ENCODE data around the gene C19orf25. TPM values are rescaled to one million over a fixed set of nuclear protein-coding genes. Genes with fewer than 3 reads are reported as not detected.
A peak's percentile ranks its signal among the peaks of the same experiment; 100 is the strongest.

Gene C19orf25
- total and polyA plus RNA-seq, 9 of the 15 experiments (the other 6 are each of a cell fraction or from before 2014, with no cell fraction given) = 0.79 to 96.0 (median 36.1) TPM

DNA sequence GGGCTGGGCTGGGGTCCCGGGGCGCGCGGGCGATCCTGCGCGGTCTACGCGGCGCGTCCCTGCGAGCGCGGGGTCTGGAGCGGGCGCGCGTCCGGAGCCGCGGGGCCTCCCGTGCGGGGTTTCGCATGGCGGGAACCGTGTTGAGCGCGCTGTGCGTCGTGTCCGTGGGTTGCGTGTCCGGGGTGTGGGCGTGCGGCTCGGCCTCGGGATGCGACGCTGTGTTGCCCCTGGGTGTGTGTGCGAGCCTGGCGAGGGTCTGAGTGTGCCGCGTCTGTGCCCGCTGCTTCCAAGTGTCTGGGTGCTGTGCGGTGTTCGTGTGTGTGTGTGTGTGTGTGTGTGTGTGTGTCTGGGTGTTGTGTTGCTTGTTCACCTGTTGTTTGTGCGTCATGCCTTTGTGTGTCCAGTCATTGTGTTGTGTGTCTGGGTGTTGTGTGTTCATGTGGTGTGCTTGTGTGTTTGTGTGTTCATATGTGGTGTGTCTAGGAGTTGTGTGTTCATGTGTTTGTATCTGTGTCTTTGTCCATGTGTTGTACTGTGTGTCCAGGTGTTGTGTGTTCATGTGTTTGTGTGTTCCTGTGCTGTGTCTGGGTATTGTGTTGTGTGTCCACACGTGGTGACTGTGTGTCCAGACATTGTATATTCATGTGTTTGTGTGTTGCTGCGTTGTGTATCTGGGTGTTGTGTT is 45.4 kb upstream of the C19orf25 start (continued):
- TF ChIP-seq, protein P1, sequence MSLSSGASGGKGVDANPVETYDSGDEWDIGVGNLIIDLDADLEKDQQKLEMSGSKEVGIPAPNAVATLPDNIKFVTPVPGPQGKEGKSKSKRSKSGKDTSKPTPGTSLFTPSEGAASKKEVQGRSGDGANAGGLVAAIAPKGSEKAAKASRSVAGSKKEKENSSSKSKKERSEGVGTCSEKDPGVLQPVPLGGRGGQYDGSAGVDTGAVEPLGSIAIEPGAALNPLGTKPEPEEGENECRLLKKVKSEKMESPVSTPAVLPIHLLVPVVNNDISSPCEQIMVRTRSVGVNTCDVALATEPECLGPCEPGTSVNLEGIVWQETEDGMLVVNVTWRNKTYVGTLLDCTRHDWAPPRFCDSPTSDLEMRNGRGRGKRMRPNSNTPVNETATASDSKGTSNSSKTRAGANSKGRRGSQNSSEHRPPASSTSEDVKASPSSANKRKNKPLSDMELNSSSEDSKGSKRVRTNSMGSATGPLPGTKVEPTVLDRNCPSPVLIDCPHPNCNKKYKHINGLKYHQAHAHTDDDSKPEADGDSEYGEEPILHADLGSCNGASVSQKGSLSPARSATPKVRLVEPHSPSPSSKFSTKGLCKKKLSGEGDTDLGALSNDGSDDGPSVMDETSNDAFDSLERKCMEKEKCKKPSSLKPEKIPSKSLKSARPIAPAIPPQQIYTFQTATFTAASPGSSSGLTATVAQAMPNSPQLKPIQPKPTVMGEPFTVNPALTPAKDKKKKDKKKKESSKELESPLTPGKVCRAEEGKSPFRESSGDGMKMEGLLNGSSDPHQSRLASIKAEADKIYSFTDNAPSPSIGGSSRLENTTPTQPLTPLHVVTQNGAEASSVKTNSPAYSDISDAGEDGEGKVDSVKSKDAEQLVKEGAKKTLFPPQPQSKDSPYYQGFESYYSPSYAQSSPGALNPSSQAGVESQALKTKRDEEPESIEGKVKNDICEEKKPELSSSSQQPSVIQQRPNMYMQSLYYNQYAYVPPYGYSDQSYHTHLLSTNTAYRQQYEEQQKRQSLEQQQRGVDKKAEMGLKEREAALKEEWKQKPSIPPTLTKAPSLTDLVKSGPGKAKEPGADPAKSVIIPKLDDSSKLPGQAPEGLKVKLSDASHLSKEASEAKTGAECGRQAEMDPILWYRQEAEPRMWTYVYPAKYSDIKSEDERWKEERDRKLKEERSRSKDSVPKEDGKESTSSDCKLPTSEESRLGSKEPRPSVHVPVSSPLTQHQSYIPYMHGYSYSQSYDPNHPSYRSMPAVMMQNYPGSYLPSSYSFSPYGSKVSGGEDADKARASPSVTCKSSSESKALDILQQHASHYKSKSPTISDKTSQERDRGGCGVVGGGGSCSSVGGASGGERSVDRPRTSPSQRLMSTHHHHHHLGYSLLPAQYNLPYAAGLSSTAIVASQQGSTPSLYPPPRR (CRISPR knock-in tag; IDR thresholded peaks at IDR 0.05; ENCODE audit: borderline replicate concordance) = no peak
- TF ChIP-seq, protein P2, sequence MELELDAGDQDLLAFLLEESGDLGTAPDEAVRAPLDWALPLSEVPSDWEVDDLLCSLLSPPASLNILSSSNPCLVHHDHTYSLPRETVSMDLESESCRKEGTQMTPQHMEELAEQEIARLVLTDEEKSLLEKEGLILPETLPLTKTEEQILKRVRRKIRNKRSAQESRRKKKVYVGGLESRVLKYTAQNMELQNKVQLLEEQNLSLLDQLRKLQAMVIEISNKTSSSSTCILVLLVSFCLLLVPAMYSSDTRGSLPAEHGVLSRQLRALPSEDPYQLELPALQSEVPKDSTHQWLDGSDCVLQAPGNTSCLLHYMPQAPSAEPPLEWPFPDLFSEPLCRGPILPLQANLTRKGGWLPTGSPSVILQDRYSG (tag; conservative IDR thresholded peaks at IDR 0.05; ENCODE audit: low read depth) = no peak
- no peak for TF ChIP-seq KLF10 (CRISPR knock-in tag; IDR thresholded peaks at IDR 0.05)
- TF ChIP-seq EGR1 (conservative IDR thresholded peaks at IDR 0.05) = 0 out of 2 replicates have a peak, but pooled peaks have one; percentile 31
- TF ChIP-seq MCM7 (IDR thresholded peaks at IDR 0.05) = no peak
- no peak for TF ChIP-seq SRSF1 (IDR thresholded peaks at IDR 0.05; ENCODE audit: low read depth, low read length)
- no peak for TF ChIP-seq NFXL1 (CRISPR knock-in tag; IDR thresholded peaks at IDR 0.05)
- TF ChIP-seq, protein P3, sequence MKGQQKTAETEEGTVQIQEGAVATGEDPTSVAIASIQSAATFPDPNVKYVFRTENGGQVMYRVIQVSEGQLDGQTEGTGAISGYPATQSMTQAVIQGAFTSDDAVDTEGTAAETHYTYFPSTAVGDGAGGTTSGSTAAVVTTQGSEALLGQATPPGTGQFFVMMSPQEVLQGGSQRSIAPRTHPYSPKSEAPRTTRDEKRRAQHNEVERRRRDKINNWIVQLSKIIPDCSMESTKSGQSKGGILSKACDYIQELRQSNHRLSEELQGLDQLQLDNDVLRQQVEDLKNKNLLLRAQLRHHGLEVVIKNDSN (CRISPR knock-in tag; IDR thresholded peaks at IDR 0.05) = peak; percentile 21; the same call in 1 of the 2 replicates
- TF ChIP-seq RHOXF2B (CRISPR knock-in tag; conservative IDR thresholded peaks at IDR 0.05) = no peak
- TF ChIP-seq RAD51 (IDR thresholded peaks at IDR 0.05; ENCODE audit: borderline replicate concordance, low read depth) = no peak
- TF ChIP-seq MAFF (IDR thresholded peaks at IDR 0.05; ENCODE audit: low read length) = no peak
- 0 out of 2 replicates have a peak, but pooled peaks have one; percentile 41 for TF ChIP-seq TRIM25 (IDR thresholded peaks at IDR 0.05; ENCODE audit: borderline replicate concordance)
- TF ChIP-seq RBM15 (IDR thresholded peaks at IDR 0.05; ENCODE audit: insufficient read depth, low read length) = no peak
- TF ChIP-seq ZNF41 (CRISPR knock-in tag; conservative IDR thresholded peaks at IDR 0.05) = no peak
- no peak for TF ChIP-seq RBBP5 (IDR thresholded peaks at IDR 0.05; ENCODE audit: borderline replicate concordance, insufficient read depth, low read length, poor library complexity, severe bottlenecking)
- TF ChIP-seq DIDO1 (tag; IDR thresholded peaks at IDR 0.05; ENCODE audit: low read depth) = no peak
- no peak for TF ChIP-seq CBFA2T3 (IDR thresholded peaks at IDR 0.05)
- no peak for TF ChIP-seq IFI16 (CRISPR knock-in tag; IDR thresholded peaks at IDR 0.05)
- TF ChIP-seq, protein P4, sequence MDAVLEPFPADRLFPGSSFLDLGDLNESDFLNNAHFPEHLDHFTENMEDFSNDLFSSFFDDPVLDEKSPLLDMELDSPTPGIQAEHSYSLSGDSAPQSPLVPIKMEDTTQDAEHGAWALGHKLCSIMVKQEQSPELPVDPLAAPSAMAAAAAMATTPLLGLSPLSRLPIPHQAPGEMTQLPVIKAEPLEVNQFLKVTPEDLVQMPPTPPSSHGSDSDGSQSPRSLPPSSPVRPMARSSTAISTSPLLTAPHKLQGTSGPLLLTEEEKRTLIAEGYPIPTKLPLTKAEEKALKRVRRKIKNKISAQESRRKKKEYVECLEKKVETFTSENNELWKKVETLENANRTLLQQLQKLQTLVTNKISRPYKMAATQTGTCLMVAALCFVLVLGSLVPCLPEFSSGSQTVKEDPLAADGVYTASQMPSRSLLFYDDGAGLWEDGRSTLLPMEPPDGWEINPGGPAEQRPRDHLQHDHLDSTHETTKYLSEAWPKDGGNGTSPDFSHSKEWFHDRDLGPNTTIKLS (IDR thresholded peaks at IDR 0.05; ENCODE audit: borderline replicate concordance, low read depth) = no peak

Measured in K562 (cell line).